ENCODE measurements around the gene R3HDML.
"Not testable (repeated sequence)": the region's sequence is repeated elsewhere in the genome, so short reads cannot be mapped to it uniquely, and the experiment has no call there.

Gene R3HDML

DNA sequence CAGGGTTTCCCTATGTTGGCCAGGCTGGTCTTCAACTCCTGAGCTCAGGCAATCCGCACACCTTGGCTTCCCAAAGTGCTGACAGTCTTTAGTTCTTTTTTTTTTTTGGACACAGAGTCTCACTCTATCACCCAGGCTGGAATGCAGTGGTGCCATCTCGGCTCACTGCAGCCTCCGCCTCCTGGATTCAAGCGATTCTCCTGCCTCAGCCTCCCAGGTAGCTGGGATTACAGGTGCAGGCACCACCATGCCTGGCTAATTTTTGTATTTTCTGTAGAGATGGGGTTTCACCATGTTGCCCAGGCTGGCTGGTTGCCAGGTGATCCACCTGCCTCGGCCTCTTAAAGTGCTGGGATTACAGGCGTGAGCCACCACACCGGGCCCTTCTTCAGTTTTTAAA is 9.1 kb upstream of the R3HDML start:
- not testable (repeated sequence) for DNase-seq (ENCODE audit: low read depth, low spot score)

DNA sequence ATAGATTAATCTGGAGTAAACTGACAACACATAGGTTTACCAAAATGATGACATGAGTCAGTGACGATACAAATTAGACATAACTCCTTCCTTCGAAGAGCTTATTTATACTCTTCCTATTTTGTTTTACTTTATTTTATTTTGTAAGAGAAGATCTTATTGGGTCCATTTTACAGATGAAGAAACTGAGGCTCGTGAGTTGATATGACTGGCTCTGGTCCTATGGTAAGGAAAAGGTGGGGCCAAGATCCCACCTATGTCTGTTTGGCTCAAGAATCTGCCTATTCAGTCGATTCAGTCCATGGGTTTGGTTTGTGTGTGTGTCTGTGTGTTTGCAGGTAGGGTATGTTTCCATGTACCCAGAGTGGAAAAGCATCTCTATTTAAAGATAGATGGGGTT is 8.4 kb upstream of the R3HDML start:
- no peak for DNase-seq (ENCODE audit: low read depth, low spot score)

DNA sequence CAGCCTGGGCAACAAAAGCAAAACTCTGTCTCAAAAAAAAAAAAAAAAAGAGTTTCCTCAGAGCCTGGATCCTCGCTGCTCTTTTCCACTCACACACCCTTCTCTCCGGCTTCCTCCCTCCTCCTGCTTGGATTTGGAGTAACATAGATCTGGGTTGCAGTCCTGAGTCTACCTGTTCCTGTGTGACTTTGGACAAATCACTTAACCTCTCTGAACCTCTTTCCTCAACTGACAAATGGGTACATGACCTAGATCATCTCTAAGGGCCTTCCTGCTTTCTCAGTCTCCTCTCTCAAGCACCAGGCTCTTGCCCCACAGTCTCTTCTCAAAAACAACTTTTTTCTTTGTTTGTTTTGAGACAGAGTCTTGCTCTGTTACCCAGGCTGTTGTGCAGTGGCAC is 5.6 kb upstream of the R3HDML start:
- DNase-seq (ENCODE audit: low read depth, low spot score), result no peak

DNA sequence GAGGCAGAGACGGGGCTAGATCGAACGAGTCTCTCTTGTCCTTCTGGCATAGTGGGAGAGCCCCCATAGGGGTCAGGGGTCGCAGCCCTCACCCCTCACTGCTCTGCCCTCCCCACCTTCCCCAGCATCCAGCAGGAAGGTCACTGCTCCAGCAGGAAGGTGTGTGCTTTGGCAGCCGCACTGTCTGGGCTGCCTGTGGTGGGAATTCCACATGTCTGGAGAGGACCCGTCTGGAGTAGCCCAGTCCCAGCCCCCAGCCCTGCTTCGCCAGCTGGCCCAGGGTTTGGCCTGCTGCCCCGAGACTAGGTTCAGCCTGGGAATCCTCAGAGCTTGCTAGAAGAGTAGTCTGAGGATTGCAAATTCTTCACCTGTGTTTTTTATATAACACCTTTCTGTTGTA is 2.5 kb upstream of the R3HDML start:
- DNase-seq (ENCODE audit: low read depth, low spot score), result peak; percentile 49

DNA sequence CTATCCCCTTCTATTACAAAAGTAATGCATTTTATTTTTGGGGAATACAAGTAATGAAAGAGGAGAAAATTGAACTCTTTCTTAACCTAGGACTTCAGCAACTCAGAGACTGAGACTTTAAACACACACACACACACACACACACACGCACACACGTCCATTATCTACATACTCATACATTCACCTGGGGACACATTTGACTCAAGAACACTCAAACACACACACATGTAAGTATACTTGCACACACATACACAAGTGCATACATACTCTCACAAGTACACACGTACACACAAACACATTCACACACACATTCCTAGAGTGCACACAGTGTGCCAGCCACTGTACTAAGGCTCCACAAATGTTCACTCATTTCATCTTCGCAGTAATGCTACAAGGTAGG is 2.1 kb upstream of the R3HDML start:
- DNase-seq (ENCODE audit: low read depth, low spot score), result no peak

DNA sequence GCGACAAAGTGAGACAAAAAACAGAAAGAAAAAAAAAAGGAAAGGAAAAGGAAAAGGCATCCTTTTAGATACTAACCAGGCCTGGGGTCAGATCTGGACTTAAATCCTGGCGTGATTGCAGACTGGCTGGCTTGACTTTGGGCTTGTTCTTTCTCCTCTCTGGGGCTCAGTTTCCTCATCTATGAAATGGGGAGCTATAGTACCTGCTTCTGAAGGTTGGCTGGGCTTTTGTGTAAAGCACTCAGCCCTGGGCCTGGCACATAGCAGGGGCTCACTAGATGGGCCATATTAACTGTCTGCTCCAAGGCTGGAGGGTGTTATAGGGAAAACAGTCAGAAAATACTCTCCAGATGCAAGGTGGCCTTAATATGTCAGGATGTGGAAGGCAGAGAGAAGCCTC is 1.2 kb upstream of the R3HDML start:
- DNase-seq (ENCODE audit: low read depth, low spot score), result no peak

DNA sequence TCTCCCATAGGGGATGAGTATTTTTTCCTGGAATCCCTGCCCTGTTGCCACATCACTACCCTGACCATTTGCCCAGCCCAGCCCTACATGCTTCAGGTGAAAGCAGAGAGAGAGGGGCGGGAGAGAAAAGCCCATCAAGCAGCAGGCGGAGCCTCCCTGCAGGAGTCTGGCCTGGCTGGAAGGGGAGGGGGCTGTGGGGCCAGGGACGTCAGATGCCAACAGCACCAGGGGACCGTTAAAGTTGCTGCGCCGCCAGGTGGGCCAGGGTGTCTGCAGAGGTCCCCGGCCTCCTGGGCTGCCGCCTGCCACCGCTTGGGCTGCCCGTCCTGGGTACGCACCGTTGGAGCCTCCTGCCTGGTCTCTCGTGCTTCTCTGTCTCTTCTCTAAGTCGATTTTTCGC is 757 bp upstream of the R3HDML start:
- DNase-seq (ENCODE audit: low read depth, low spot score), result no peak

DNA sequence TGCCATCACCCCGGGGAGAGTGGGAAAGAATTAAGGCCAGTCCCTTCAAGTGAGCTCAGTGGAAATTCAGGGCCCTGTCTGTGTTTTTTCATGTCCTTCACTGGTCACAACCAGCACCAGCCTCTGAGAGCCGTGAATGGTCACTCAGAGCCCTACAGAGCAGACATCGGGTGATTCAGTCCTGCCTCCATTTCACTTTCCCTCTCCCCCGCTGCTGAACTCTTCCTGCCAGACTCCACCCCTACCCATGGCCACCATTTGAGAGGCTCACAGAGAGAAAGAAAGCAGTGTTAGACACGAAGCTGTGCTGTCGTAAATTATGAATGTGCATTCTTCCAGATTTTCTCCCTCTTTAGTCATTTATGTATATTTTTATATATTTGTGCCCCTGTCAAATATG is 5.4 kb downstream of the R3HDML start:
- DNase-seq (ENCODE audit: low read depth, low spot score), result no peak

DNA sequence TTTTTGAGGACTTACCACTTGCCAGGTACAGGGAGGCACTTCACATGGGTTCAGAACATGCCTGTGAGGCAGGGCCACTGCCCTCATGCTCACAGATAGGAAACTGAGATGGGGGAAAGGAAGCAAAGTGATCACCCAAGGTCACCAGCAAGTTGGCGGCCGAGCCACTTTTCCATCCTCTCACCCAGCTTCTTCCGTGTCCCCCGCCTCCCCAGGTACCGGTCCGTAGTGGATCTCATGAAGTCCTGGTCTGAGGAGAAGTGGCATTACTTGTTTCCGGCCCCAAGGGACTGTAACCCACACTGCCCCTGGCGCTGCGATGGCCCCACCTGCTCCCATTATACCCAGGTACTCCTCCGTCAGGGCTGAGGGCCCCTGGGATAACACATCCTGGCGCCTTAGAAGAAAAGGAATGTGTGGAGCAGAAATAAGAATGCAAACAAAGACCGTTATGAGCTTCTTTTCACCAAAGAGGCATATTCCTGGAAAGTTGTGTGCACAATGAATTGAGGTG is 6.4 kb downstream of the R3HDML start:
- no peak for DNase-seq (ENCODE audit: low read depth, low spot score)

DNA sequence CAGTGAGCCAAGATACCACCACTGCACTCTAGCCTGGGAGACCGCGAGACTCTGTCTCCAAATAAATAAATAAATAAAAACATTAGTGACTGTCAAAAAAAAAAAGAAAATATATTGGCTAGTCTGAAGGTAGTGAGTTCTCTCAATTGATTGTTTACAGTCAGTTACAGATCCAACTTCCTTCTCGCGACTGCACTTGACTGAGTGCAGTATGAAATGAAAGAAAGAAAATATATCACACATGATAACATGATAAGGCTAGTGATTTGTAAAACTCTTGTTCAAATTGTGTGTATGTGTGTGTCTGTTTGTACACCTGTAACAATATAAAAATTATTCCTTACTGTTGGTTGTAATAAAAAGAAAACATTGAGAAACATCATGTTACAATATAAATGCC is 7.9 kb downstream of the R3HDML start:
- no peak for DNase-seq (ENCODE audit: low read depth, low spot score)

DNA sequence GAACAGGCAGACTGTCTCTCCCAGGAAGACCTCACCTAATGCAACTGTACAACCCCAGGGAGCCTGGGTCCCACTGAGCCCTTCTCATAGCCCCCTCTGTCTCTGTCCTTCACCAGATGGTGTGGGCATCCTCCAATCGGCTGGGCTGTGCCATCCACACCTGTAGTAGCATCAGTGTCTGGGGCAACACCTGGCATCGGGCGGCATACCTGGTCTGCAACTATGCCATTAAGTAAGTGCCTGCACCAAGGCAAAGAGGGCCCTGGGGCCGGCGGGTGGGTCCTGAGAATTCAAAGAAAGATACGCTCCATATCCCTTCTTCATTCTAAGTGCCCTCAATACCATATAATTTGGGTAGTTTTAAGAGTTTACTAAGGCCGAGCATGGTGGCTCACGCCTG is 8.3 kb downstream of the R3HDML start:
- no peak for DNase-seq (ENCODE audit: low read depth, low spot score)

DNA sequence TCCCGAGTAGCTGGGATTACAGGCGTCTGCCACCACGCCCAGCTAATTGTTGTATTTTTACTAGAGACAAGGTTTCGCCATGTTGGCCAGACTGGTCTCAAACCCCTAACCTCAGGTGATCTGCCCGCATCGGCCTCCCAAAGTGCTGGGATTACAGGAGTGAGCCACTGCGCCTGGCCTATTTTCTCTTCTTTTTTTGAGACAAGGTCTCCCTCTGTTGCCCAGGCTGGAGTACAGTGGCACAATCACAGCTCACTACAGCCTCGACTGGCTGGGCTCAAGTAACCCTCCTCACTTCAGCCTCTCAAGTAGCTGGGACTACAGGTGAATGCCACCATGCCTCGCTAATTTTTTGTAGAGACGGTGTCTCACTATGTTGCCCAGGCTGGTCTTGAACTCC is 9.1 kb downstream of the R3HDML start:
- DNase-seq (ENCODE audit: low read depth, low spot score), result not testable (repeated sequence)

DNA sequence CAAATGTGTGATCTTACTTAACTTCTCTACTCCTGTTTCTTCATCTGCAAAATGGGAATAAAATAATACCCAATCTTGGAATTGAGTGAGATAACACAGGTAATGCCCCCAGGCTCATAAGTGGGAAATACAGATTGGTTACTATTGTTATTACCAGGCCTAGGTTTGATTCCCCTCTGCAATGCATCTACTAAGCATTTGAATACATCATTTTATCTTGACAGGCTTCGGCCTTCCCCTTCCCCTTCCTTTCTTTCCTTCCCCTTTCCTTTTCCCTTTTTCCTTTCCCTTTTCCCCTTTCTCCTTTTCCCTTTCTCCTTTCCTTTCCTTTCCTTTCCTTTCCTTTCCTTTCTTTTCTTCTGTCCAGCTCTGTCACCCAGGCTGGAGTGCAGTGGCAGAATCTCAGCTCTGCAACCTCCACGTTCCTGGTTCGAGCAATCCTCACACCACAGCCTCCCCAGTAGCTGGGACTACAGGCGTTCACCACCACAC is 11.4 kb downstream of the R3HDML start:
- no peak for DNase-seq (ENCODE audit: low read depth, low spot score)

DNA sequence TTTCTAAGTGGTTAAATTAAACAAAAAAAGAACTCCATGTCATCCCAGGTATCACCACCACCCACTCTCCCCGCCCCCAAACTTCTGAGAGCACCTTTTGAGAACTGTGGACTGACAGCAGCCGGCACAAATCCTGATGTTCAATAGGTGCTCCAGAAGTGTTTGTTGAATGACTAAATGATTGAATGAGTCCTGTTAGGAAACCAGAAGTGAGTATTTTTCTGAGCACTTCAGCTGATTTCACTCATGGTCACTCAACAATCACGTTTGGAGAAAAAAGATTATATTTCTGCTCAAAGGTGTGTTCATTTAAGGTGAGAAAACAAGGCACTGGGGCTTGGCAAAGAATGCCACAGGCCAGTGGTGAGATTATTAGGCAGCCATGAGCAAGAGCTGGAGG is 12.5 kb downstream of the R3HDML start:
- DNase-seq (ENCODE audit: low read depth, low spot score), result no peak

DNA sequence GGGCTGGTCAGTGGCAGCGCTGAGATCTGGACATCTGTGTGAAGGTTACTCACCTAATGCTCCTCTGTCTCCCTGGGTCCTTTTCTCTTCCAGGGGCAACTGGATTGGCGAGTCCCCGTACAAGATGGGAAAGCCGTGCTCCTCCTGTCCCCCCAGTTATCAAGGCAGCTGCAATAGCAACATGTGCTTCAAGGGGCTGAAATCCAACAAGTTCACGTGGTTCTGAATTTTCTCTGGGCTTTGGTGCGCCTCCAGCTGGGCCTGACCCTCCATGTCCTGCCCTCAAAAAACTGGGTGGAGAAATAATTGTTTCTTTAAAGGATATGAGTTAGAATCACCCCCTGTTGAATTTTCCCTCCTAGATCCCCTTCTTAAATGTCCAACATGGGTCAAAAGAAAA is 13.7 kb downstream of the R3HDML start:
- no peak for DNase-seq (ENCODE audit: low read depth, low spot score)

DNA sequence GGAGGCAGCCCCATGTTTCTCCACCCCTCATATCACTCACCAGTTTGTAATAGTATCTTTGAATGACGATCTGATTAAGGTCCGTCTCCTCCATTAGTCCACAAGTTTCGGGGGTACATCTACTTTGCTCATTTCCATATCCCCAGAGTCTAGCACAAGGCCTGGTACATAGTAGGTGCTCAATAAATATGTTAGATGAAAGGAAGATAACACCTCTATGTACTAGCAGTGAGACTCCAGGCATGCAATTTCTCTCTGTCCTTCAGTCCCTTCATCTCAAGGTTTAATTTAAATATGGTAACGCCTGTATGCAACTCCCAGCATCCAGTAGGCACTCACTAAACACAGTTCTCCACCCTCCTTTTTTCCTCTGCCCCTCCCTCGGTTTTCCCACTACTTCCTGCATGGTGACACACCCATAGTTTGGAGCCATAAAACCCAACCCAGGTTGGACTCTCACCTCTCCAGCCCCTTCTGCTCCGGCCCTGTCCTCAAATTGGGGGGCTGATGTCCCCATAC is 18.2 kb downstream of the R3HDML start:
- no peak for DNase-seq (ENCODE audit: low read depth, low spot score)

DNA sequence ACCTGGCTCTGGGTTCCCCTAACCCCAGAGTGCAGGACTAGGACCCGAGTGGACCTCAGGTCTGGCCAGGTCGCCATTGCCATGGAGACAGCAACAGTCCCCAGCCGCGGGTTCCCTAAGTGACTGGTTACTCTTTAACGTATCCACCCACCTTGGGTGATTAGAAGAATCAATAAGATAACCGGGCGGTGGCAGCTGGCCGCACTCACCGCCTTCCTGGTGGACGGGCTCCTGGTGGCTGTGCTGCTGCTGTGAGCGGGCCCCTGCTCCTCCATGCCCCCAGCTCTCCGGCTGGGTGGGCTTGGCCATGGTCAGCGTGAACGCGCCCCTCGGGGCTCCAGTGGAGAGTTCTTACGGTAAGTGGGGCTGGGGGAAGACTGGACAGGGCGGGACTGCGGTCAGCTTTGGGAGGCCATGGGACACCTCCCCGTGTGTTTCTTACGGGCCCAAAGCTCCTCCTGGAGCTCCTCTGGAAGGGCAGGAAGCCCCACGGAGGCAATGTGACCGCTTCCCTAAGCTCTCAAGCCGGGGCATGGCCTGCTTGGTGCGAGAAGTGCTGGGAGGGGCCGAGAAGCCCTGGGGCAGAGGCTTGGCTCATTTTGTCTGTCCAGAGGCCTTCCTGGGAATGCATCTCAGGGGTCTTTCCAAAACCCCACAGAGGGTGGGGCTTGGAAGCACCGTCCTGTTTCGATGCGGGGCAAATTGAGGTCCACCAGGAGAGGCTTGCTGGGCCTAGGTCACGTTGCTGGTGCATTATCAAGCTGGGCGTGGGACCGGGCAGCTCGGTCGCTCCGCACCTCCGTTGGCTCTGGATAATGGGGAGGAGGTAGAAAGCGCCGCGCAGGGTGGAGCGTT is 18.9 kb downstream of the R3HDML start, which contains the start of gene HNF4A:
HNF4A (plus strand) TSS at position 202 of the 855 bp plus-strand sequence; CDS start at position 308, 106 bp downstream.
- DNase-seq (ENCODE audit: low read depth, low spot score), result no peak

DNA sequence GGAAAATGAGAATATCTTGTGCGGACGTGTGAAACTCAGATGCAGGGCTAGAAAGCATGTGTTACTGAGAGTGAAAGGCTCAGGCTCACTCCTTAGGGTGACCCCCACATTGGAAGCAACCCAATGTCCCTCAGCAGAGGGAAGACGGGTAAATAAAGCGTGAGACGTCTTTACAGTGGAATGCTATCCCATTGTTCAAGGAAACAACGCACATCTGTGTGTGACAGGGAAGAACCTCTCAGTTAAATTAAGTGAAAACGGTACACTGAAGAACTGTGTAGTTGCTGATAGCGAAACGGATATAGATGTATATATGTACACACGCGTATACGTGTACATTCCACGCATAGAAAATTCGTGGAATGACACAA is 19.5 kb downstream of the R3HDML start:
- no peak for DNase-seq (ENCODE audit: low read depth, low spot score)

DNA sequence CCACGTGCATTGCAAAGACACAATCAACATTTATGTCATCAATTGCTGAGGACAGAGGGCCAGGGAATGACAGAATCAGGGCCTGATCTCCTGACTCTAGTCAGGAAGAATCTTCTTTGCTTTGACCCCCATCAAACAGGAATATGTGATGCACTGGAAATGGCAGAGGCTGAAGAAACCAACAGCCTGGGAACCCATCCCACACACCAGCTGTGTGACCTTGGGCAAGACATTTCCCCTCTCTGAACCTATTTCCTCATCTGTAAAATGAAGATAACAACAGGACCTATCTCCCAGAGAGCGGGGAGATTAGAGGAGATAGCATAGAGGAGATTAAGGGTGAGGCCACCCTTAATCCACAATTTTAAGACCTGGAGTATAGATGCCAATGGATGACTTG is 20.2 kb downstream of the R3HDML start:
- no peak for DNase-seq (ENCODE audit: low read depth, low spot score)

DNA sequence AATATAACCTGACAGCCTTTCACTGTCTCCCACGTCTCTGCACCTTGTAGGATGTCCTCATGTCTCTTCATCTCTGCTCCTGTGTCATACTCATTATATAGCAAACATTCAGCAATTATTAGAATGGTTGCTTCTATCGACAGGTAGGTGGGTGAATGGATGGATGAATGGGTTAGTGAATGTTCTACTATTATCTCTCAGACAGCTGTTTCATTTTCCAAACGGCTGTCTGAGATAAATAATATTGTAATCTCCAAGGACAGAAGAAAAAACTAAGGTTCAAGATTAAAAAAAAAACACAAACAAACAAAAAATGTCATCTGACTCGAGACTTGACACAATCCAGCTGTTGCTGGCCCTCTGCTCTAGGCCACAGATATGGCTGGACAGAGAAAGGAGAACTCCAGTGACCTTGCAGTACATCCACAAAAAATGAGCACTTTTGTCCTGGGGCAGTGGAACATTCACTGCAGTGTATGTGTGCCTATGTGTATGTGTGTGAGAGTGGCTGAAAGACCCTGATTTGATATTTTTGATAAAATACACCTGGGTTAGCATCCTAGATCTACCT is 20.8 kb downstream of the R3HDML start:
- no peak for DNase-seq (ENCODE audit: low read depth, low spot score)

DNA sequence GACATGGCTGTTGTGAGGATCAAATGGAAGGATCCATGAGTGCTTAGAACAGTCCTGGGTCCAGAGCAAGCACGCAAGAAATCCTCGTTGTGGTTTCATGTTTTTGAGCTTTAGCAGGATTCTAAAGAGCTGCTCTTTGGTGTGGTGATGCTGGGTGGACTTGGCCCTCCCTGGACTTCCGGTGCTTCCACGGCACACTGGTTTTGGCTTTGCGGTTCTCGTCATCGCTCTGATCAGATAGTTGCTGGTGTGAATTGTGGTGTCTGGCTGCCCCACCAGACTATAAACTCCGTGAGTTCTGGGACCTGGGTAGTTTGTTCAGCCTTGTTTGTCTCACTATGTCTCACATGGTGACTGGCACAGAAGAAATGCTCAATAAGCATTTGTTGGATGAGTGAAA is 21.9 kb downstream of the R3HDML start:
- DNase-seq (ENCODE audit: low read depth, low spot score), result no peak

DNA sequence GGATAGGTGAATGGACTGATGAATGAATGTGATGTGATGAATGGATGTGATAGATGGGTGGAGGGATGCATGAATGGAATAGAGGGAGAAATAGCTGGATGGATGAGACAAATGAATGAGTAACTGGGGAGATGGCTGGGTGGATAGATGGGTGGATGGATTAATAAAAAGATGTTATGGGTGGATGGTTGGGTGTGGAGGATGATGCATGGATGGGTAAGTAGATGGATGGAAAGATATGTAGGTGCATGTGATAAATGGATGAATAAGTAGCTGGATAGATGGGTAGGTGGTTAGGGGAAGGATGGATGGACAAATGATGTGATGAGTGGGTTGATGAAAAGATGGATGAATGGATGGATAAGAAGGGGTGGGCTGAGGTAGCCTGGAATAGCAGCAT is 23.4 kb downstream of the R3HDML start:
- no peak for DNase-seq (ENCODE audit: low read depth, low spot score)

DNA sequence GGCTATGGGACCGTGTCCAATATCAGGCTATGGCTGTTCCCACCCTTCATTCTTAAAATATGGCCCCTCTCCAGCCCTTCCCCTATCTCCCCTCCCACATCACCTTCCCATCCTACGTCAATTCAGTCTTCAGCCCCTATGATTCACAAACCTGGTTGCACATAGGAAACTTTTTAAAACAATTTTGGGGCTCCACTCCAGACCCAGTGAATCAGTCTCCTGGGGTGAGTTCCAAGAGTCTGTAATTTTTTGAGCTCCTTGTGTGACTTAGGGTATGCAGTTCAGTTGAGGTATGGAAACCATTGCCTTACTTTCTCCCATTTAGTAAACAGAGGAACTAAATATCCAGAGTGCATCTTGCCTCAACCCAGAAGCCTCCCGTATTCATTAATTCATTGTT is 24.2 kb downstream of the R3HDML start:
- no peak for DNase-seq (ENCODE audit: low read depth, low spot score)
